ENCODE results near the gene TUT4.

DNA sequence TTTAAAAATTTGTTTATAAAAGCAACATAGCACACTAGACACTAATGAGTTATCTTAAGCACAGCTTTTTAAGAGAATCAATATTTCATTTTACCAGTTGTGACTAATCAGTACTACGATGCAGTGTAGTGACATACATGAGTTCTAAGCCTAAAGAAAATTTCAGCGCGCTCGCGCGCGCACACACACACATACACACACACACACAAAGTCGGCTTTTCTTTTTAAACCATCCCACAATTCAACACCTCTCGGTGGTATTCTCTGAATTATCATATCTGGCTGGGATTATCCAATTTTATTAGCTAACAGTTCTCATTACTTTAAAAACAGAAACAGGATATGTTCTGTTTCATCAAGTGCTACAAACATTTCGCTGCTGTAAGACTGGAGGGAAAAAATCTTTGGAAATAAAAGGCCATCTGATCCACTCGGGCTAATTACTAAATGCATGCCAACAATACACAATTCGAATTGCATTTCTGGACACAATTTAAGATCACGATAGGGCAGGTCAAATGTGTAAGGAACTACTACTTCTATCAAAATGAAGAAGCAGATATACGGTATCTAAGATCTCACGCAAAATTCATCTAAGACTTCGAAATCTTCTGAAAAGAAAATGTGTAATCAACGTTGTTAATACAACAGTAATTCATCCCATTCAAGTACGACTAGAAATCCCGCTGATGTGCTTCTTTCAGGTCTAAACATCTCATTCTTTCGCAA is 1.2 kb downstream of the TUT4 start:
- TF ChIP-seq, protein P1, sequence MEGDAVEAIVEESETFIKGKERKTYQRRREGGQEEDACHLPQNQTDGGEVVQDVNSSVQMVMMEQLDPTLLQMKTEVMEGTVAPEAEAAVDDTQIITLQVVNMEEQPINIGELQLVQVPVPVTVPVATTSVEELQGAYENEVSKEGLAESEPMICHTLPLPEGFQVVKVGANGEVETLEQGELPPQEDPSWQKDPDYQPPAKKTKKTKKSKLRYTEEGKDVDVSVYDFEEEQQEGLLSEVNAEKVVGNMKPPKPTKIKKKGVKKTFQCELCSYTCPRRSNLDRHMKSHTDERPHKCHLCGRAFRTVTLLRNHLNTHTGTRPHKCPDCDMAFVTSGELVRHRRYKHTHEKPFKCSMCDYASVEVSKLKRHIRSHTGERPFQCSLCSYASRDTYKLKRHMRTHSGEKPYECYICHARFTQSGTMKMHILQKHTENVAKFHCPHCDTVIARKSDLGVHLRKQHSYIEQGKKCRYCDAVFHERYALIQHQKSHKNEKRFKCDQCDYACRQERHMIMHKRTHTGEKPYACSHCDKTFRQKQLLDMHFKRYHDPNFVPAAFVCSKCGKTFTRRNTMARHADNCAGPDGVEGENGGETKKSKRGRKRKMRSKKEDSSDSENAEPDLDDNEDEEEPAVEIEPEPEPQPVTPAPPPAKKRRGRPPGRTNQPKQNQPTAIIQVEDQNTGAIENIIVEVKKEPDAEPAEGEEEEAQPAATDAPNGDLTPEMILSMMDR (IDR thresholded peaks at IDR 0.05): no peak
- no peak for TF ChIP-seq EP300 (IDR thresholded peaks at IDR 0.05)

Measured in ovary (tissue), 3 donors.